ENCODE measurements around the gene BSND. TPM values are rescaled to one million over a fixed set of nuclear protein-coding genes. Genes with fewer than 3 reads are reported as not detected.

BSND gene
- polyA plus RNA-seq, 1 donor, result not detected

DNA sequence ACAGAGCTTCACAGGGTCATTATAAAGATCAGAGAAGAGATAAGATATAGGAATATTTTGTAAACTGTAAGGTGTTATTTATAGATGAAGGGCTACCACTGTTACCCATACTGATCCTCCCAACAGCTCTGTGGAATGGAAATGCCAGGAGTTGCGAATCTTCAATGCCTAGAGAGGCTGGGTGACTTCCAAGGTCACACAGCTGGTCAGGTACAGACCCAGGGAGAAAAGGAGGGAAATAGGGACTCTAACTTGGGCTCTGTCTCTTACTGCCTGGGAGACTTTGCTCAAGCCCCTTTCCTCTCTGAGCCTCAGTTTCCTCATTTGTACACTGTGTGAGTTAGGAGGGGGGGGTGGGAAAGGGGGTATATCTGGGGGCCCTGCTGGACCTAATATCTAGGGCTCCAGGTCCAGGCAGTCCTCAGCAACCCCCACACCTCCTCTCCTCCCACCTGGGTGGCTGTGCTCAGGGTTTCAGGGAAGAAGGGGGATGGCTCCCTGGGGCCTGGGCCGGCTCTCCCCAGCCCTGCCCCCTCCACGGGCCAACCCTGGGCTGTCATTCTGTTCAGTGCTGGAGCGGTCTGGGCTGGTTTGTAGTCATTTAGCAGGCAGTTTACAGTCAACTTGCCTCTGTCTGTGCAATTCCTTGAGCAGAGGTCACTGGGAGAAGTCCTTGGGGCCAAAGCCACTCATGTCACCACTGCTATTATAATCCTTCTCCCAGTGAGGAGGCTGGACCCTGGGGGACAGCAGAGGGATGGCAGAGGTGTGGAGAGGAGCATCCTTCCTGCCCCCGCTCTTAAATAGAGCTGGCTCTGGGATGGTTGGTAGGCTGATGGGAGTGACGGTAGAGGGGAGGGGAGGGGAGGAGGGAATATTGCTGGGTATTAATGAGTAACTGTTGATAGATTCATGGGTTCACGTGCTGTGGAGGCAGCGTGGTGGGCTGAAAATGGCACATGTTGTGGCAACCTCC lies 1.7 kb downstream of the BSND start:
- Histone ChIP-seq H3K4me3 (ENCODE audit: low read length) (no peak overlapping the region), H3K4me1 (ENCODE audit: control insufficient read depth, insufficient read depth, low read length) (no peaks in the 10 kb centered on the region), H3K9me3 (ENCODE audit: control insufficient read depth, low read depth, low read length) (no peaks in the 10 kb centered on the region), H3K27me3 (ENCODE audit: control insufficient read depth, insufficient read depth, low read length) (peaks cover 33% of the 10 kb centered on the region), H3K27ac (ENCODE audit: low read length) (no peak overlapping the region), H3K36me3 (ENCODE audit: control insufficient read depth, insufficient read depth, low read length) (no peaks in the 10 kb centered on the region)
- no peak for DNase-seq
- WGBS (ENCODE audit: insufficient coverage, low lambda C conversion rate), result no CpG with 5 or more reads among the region's 8 CpGs

DNA sequence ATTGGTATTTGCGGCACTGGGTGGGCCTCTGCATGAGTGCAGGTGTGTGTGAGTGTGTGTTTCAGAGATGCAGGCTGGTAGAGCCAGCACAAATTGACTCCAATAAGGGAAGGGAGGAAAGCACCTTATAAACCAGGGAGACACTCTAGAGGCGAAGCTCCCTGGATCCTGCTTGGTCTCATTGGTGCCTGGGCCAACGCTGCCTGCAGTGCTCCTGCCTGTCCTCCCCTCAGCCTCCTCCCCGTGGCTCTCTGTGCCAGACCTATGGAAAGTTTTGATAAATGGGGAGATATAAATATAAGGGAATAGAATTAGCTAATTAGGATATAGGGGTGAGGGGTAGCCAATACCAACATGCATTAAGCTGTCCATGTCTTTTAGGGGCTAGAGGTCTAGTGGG lies 2.6 kb downstream of the BSND start:
- Histone ChIP-seq H3K36me3 (ENCODE audit: control insufficient read depth, insufficient read depth, low read length) (no peaks in the 10 kb centered on the region), H3K4me3 (ENCODE audit: low read length) (no peak overlapping the region), H3K9me3 (ENCODE audit: control insufficient read depth, low read depth, low read length) (no peaks in the 10 kb centered on the region), H3K4me1 (ENCODE audit: control insufficient read depth, insufficient read depth, low read length) (no peaks in the 10 kb centered on the region), H3K27me3 (ENCODE audit: control insufficient read depth, insufficient read depth, low read length) (peaks cover 24% of the 10 kb centered on the region), H3K27ac (ENCODE audit: low read length) (no peak overlapping the region)
- DNase-seq, result no peak
- WGBS (ENCODE audit: insufficient coverage, low lambda C conversion rate), result no CpG with 5 or more reads among the region's 4 CpGs

- DNase-seq, result no peak
- H3K4me1 ChIP-seq (ENCODE audit: control insufficient read depth, insufficient read depth, low read length), result no peaks in the 10 kb centered on the region
- no peak overlapping the region for H3K4me3 ChIP-seq (ENCODE audit: low read length)
- H3K27ac ChIP-seq (ENCODE audit: low read length), result no peak overlapping the region
- WGBS (ENCODE audit: insufficient coverage, low lambda C conversion rate), result 80% methylated on average over 1 of the region's 2 CpGs
- no peaks in the 10 kb centered on the region for H3K9me3 ChIP-seq (ENCODE audit: control insufficient read depth, low read depth, low read length)
- H3K36me3 ChIP-seq (ENCODE audit: control insufficient read depth, insufficient read depth, low read length), result no peaks in the 10 kb centered on the region
- H3K27me3 ChIP-seq (ENCODE audit: control insufficient read depth, insufficient read depth, low read length), result peaks cover 11% of the 10 kb centered on the region
Observed at GRCh38 chr1:55002686-55003085, 4.0 kb downstream of the BSND start.

- WGBS (ENCODE audit: insufficient coverage, low lambda C conversion rate), result no CpG with 5 or more reads among the region's 10 CpGs
- Histone ChIP-seq H3K4me1 (ENCODE audit: control insufficient read depth, insufficient read depth, low read length) (no peaks in the 10 kb centered on the region), H3K27me3 (ENCODE audit: control insufficient read depth, insufficient read depth, low read length) (peaks cover 4% of the 10 kb centered on the region), H3K27ac (ENCODE audit: low read length) (no peak overlapping the region), H3K4me3 (ENCODE audit: low read length) (no peak overlapping the region), H3K9me3 (ENCODE audit: control insufficient read depth, low read depth, low read length) (no peaks in the 10 kb centered on the region), H3K36me3 (ENCODE audit: control insufficient read depth, insufficient read depth, low read length) (no peaks in the 10 kb centered on the region)
- no peak for DNase-seq
Observed at GRCh38 chr1:55005351-55006140, 6.8 kb downstream of the BSND start.

- Histone ChIP-seq H3K27ac (ENCODE audit: low read length) (no peak overlapping the region), H3K9me3 (ENCODE audit: control insufficient read depth, low read depth, low read length) (no peaks in the 10 kb centered on the region), H3K36me3 (ENCODE audit: control insufficient read depth, insufficient read depth, low read length) (no peaks in the 10 kb centered on the region), H3K27me3 (ENCODE audit: control insufficient read depth, insufficient read depth, low read length) (peaks cover 4% of the 10 kb centered on the region), H3K4me3 (ENCODE audit: low read length) (no peak overlapping the region), H3K4me1 (ENCODE audit: control insufficient read depth, insufficient read depth, low read length) (no peaks in the 10 kb centered on the region)
- DNase-seq, result no peak
- WGBS (ENCODE audit: insufficient coverage, low lambda C conversion rate), result 94% methylated on average over 3 of the region's 12 CpGs
Observed at GRCh38 chr1:55006931-55007330, 8.2 kb downstream of the BSND start.

GRCh38 chr1:55007625-55008024 lies 8.9 kb downstream of the BSND start:
- H3K27ac ChIP-seq (ENCODE audit: low read length), result no peak overlapping the region
- H3K4me1 ChIP-seq (ENCODE audit: control insufficient read depth, insufficient read depth, low read length), result no peaks in the 10 kb centered on the region
- H3K27me3 ChIP-seq (ENCODE audit: control insufficient read depth, insufficient read depth, low read length), result peaks cover 4% of the 10 kb centered on the region
- DNase-seq, result no peak
- no peak overlapping the region for H3K4me3 ChIP-seq (ENCODE audit: low read length)
- H3K9me3 ChIP-seq (ENCODE audit: control insufficient read depth, low read depth, low read length), result no peaks in the 10 kb centered on the region
- H3K36me3 ChIP-seq (ENCODE audit: control insufficient read depth, insufficient read depth, low read length), result no peaks in the 10 kb centered on the region
- no CpG with 5 or more reads among the region's 3 CpGs for WGBS (ENCODE audit: insufficient coverage, low lambda C conversion rate)

- no peak for DNase-seq
- Histone ChIP-seq H3K27ac (ENCODE audit: low read length) (no peak overlapping the region), H3K4me3 (ENCODE audit: low read length) (no peak overlapping the region), H3K9me3 (ENCODE audit: control insufficient read depth, low read depth, low read length) (no peaks in the 10 kb centered on the region), H3K27me3 (ENCODE audit: control insufficient read depth, insufficient read depth, low read length) (no peaks in the 10 kb centered on the region), H3K4me1 (ENCODE audit: control insufficient read depth, insufficient read depth, low read length) (no peaks in the 10 kb centered on the region), H3K36me3 (ENCODE audit: control insufficient read depth, insufficient read depth, low read length) (no peaks in the 10 kb centered on the region)
- WGBS (ENCODE audit: insufficient coverage, low lambda C conversion rate), result no CpG with 5 or more reads among the region's 9 CpGs
Observed at GRCh38 chr1:55010194-55010886, 11.6 kb downstream of the BSND start.

- WGBS (ENCODE audit: insufficient coverage, low lambda C conversion rate), result no CpG with 5 or more reads among the region's 7 CpGs
- H3K27me3 ChIP-seq (ENCODE audit: control insufficient read depth, insufficient read depth, low read length), result no peaks in the 10 kb centered on the region
- no peaks in the 10 kb centered on the region for H3K36me3 ChIP-seq (ENCODE audit: control insufficient read depth, insufficient read depth, low read length)
- H3K27ac ChIP-seq (ENCODE audit: low read length), result no peak overlapping the region
- no peak overlapping the region for H3K4me3 ChIP-seq (ENCODE audit: low read length)
- H3K9me3 ChIP-seq (ENCODE audit: control insufficient read depth, low read depth, low read length), result no peaks in the 10 kb centered on the region
- DNase-seq, result no peak
- no peaks in the 10 kb centered on the region for H3K4me1 ChIP-seq (ENCODE audit: control insufficient read depth, insufficient read depth, low read length)
Observed at GRCh38 chr1:55010887-55011217, 12.1 kb downstream of the BSND start.

- Histone ChIP-seq H3K27me3 (ENCODE audit: control insufficient read depth, insufficient read depth, low read length) (peaks cover 6% of the 10 kb centered on the region), H3K4me3 (ENCODE audit: low read length) (no peak overlapping the region), H3K27ac (ENCODE audit: low read length) (no peak overlapping the region), H3K4me1 (ENCODE audit: control insufficient read depth, insufficient read depth, low read length) (no peaks in the 10 kb centered on the region), H3K9me3 (ENCODE audit: control insufficient read depth, low read depth, low read length) (no peaks in the 10 kb centered on the region), H3K36me3 (ENCODE audit: control insufficient read depth, insufficient read depth, low read length) (no peaks in the 10 kb centered on the region)
- DNase-seq, result no peak
- WGBS (ENCODE audit: insufficient coverage, low lambda C conversion rate), result 100% methylated on average over 1 of the region's 1 CpG
Observed at GRCh38 chr1:55012661-55013060, 13.9 kb downstream of the BSND start.

DNA sequence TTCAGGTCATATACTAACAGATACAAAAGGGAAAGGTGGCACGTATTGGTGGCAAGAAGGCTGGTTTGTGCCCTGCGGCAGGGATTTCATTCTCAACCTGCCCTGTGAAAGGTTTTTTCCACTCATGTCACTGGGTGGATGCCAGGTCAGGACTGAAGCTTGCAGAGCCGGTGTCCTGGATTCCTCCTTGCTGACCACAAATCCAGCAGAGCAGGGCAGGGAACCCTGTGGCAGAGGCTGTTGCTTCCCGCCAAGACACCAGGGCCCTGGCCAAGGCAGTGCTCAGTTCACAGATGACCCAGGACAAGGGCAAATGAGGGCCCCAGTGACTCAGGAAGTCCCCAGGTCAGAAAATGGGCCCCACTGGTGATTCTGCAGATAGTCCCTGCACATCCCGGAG lies 16.4 kb downstream of the BSND start:
- H3K4me1 ChIP-seq (ENCODE audit: control insufficient read depth, insufficient read depth, low read length), result peaks cover 9% of the 10 kb centered on the region
- no peak overlapping the region for H3K27ac ChIP-seq (ENCODE audit: low read length)
- no CpG with 5 or more reads among the region's 5 CpGs for WGBS (ENCODE audit: insufficient coverage, low lambda C conversion rate)
- no peak for DNase-seq
- no peaks in the 10 kb centered on the region for H3K36me3 ChIP-seq (ENCODE audit: control insufficient read depth, insufficient read depth, low read length)
- H3K4me3 ChIP-seq (ENCODE audit: low read length), result no peak overlapping the region
- H3K9me3 ChIP-seq (ENCODE audit: control insufficient read depth, low read depth, low read length), result no peaks in the 10 kb centered on the region
- peaks cover 6% of the 10 kb centered on the region for H3K27me3 ChIP-seq (ENCODE audit: control insufficient read depth, insufficient read depth, low read length)

Measured in large intestine (tissue), 3 donors.